Femur (tissue), 1 donor: ENCODE data around the gene MON1A.

Experiments used
- DNase-seq: peaks from one replicate; pipeline ENCODE4 v3.0.0-alpha.2; 2017

MON1A gene

GRCh38 chr3:49882166-49882565 lies 47.4 kb downstream of the MON1A start:
- peak; percentile 79 for DNase-seq

DNA sequence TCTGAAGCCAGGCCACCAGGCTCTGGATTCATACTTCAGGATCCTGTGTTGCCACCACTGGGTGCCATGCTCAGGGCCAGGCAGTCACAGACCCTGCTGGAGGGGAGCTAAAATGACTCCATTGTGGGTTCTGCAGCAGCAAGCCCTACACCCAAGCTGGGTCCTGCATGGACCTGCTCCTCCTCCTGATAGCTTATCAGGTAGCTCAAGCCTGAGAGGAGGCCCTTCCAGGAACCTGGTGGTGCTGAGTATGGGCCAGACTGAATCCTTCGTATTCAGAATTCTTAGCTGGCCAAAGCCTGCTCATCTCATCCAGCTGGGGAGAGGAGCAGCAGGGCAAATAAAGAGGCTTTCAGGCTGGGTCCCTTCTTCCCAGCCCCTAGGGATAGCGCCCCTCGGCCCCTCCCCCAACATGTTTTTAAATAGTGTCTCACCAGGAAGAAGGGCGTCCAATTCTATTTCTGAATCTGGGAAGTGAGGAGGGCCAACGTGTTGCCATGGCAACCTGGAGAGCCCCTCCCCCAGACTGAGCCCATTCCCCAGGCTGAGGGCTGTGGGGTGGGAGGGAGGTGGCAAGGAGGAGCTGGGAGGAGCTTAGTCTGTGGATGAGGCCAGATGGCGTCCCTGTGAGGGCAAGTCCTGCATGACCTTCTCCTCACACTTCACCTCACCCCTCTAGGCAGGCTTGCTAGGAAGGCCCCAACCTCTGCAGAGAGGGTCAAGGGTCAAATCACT lies 48.9 kb downstream of the MON1A start:
- no peak for DNase-seq

DNA sequence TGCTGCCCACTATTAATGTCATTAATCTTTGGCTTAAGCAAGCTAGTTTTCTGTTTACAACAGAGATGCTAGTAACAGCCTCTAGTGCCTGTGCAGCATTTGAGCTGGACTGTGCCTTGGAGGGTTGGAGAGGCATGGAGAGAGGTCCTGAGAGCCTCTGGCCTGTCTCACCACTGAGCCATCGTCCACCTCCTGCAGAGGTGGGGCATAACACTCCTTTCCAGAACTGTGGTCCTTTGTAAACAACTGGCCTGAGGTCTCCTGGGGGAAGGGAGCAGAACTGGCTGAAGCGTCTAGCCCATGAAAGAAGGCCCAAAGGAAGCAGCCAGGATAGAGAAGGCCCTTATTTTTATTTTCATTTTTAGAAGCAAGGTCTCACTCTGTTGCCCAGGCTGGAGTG lies 49.9 kb downstream of the MON1A start:
- DNase-seq: no peak

DNA sequence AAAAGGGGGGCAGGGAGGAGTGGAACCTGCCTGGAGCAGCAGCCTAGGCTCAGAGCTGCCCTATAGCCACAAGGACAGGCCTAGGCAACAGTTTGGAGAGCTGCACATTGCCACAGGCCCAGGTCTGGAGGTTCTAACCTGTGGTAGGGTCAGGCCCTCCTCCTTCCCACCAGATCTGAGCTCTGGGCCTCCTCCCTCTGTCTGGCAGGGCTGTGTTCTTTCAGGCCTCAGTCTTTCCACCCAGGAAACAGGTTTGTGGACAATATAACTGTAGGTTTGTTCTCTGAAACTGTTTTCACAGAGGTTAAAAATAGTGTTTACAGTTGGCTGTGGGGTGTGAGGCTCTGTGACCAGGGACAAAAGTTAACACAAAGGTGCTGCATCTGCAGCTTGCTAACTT lies 50.9 kb downstream of the MON1A start:
- DNase-seq: no peak

- no peak for DNase-seq
Observed at GRCh38 chr3:49877716-49878115, 51.9 kb downstream of the MON1A start.

DNA sequence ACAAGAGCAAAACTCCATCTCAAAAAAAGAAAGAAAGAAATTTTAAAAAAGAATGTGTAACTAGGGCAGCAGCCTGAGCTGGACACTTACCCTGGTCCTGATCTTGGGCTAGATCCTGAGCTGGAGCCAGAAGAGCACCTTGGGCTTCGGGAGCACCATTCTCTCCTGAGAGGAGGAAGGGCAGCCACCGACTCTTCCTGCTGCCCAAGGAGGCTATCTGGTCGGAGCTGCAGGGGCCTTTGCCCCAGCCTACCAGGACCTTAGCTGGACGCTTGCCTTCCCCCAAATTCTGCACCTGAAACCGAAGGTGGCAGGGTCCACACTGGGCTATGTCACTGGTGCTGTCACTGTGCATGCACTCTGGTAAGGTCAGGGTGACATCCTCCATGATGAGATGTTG lies 53.0 kb downstream of the MON1A start:
- DNase-seq: no peak

DNA sequence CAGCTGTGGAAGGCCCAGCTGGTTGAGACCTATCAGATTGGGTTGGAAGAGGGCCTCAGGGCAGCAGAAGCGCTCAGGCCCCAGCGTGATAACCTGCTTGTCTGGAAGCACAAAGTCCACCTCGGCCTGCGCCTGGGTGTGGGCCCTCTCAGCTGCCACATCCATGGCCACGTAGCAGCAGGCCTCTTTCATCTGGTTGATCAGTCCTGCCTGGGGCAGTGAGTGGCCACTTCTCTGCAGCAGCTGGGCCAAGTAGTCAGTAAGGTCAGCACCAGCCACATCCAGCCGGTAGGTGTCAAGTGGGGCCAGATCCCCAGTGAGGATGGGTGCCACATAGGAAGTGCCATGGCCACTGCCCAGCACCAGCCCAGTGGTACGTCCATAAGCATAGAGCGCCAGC lies 56.0 kb downstream of the MON1A start:
- no peak for DNase-seq

- no peak for DNase-seq
Observed at GRCh38 chr3:49872801-49873281, 56.8 kb downstream of the MON1A start.

GRCh38 chr3:49871531-49872153 lies 58.0 kb downstream of the MON1A start:
- DNase-seq: no peak

GRCh38 chr3:49869525-49870126 lies 60.0 kb downstream of the MON1A start, which contains the start of gene CAMKV:
Gene CAMKV, minus strand, starts transcription at chr3:49869906. Its CDS starts 7,518 bp downstream, at chr3:49862388.
- no peak for DNase-seq

DNA sequence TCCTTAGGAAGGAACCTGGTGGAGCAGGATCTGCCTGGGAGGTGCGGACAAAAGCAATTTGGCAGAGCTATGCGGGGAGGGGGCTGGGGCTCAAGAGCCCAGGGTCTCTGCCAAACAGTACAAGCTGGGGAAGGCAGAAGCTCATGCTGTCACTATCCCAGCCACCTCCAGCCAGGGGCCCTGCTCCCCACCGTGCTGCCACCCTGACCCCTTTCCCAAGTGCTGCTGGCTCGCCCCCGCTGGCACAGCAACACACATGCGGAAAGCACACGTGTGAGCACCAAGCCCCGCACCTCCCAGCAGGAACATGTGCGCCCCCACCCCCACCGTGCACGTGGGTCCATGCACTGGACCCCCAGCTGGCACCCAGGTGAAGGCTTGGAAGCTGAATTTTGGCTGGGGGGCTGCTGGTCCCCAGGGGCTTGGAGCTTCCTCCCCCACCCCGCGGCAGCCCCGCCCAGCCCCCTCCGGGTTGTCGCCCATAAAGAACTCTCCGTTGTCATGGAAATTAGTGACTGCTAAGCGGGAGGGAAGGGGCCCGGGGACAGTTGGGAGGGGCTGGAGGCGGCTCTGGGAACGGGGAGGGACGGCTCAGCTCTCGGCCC lies 60.6 kb downstream of the MON1A start:
- no peak for DNase-seq

- DNase-seq: no peak
Observed at GRCh38 chr3:49867871-49868321, 61.7 kb downstream of the MON1A start.

DNA sequence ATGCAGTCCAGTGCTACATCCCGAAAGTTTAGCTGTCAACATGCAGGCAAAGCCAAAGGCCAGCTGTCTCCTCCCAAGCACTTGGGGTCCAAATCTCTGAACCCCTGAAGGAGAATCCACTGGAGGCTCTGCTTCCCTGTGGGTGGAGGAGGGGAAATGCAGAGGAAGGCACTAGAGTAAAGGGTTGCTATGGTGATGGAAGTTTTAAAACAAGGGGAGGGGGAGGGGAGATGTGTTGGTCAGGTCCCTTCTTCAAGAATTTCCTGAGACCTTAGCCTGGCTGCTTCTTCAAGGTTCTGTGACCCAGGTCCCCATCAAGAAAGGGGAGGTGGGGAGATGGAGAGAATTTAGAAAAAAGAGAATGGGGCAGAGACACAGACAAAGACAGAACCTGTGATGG lies 62.2 kb downstream of the MON1A start:
- no peak for DNase-seq

GRCh38 chr3:49865198-49865784 lies 64.3 kb downstream of the MON1A start:
- DNase-seq: no peak

GRCh38 chr3:49864505-49864904 lies 65.1 kb downstream of the MON1A start:
- no peak for DNase-seq

GRCh38 chr3:49859576-49860305 lies 69.9 kb downstream of the MON1A start:
- no peak for DNase-seq
